GM23248 (cell line): Measurements from ENCODE around the gene ALOX5. TPM values are rescaled to one million over a fixed set of nuclear protein-coding genes. Genes with fewer than 3 reads are reported as not detected.

ENCODE experiments used
- DNase-seq: peaks from one replicate; pipeline ENCODE4 v3.0.0-alpha.2; 2015
- H2AFZ ChIP-seq: fragments of 200-600 bp; sonication (generic); 2 replicates; pipeline ENCODE4 v1.6.1; 2016; ENCODE audit warnings: antibody characterized with exemption
- H3F3A ChIP-seq: fragments of 200-600 bp; sonication (generic); 2 replicates; pipeline ENCODE4 v1.6.1; 2016; ENCODE audit warnings: mild to moderate bottlenecking, antibody characterized with exemption, mixed run types; ENCODE audit not compliant: insufficient read depth
- H3K27ac ChIP-seq: fragments of 200-600 bp; sonication (generic); 2 replicates; pipeline ENCODE4 v1.5.1; 2016; ENCODE audit warnings: mild to moderate bottlenecking
- H3K27me3 ChIP-seq: fragments of 200-600 bp; sonication (generic); replicated peaks from 2 replicates; pipeline ENCODE4 v1.6.1; 2016; ENCODE audit warnings: mild to moderate bottlenecking; ENCODE audit not compliant: insufficient read depth
- H3K36me3 ChIP-seq: fragments of 200-600 bp; sonication (generic); 2 replicates; pipeline ENCODE4 v1.6.1; 2016; ENCODE audit warnings: low read depth, mild to moderate bottlenecking
- H3K4me1 ChIP-seq: fragments of 200-600 bp; sonication (generic); 2 replicates; pipeline ENCODE4 v1.6.1; 2016; ENCODE audit warnings: mild to moderate bottlenecking; ENCODE audit not compliant: insufficient read depth
- H3K4me2 ChIP-seq: fragments of 200-600 bp; sonication (generic); one replicate; pipeline ENCODE4 v1.6.1; 2016; ENCODE audit warnings: mild to moderate bottlenecking; ENCODE audit not compliant: unreplicated experiment
- H3K4me3 ChIP-seq: fragments of 200-600 bp; sonication (generic); 2 replicates; pipeline ENCODE4 v1.5.1; 2016; ENCODE audit warnings: mild to moderate bottlenecking
- H3K79me2 ChIP-seq: fragments of 200-600 bp; sonication (generic); 2 replicates; pipeline ENCODE4 v1.6.1; 2016; ENCODE audit warnings: mild to moderate bottlenecking; ENCODE audit not compliant: insufficient read depth
- H3K9ac ChIP-seq: fragments of 200-600 bp; sonication (generic); 2 replicates; pipeline ENCODE4 v1.6.1; 2016; ENCODE audit warnings: mild to moderate bottlenecking
- H3K9me2 ChIP-seq: fragments of 200-600 bp; sonication (generic); 2 replicates; pipeline ENCODE4 v1.6.1; 2016; ENCODE audit warnings: mixed run types, mild to moderate bottlenecking, moderate library complexity; ENCODE audit not compliant: insufficient read depth
- H3K9me3 ChIP-seq: fragments of 200-600 bp; sonication (generic); one replicate; pipeline ENCODE4 v1.6.1; 2017; ENCODE audit warnings: low read depth
- H4K20me1 ChIP-seq: fragments of 200-600 bp; sonication (generic); 2 replicates; pipeline ENCODE4 v1.6.0; 2016; ENCODE audit not compliant: insufficient read depth
- EZH2 ChIP-seq: fragments of 200-600 bp; sonication (generic); IDR thresholded peaks from 2 replicates; pipeline ENCODE4 v1.6.1; 2018; ENCODE audit warnings: antibody characterized with exemption, mild to moderate bottlenecking; ENCODE audit not compliant: insufficient read depth, poor library complexity, severe bottlenecking
- EZH2phosphoT487 ChIP-seq: fragments of 200-600 bp; sonication (generic); IDR thresholded peaks from 2 replicates; pipeline ENCODE4 v1.6.1; 2018; ENCODE audit warnings: antibody characterized with exemption, moderate library complexity, mild to moderate bottlenecking, low read depth; ENCODE audit not compliant: insufficient read depth
- WGBS, 2 experiments: methylation state at CpG; one replicate each; pipeline ENCODE4 v1.1.6; 2015 to 2017; ENCODE audit warnings: low lambda C conversion rate in 2 of 2, low coverage in 1 of 2; ENCODE audit errors: missing lambda C conversion rate in 2 of 2; 5-methylcytosine and 5-hydroxymethylcytosine counted together
- in situ Hi-C: fragments of 300-500 bp; cut with MboI; formaldehyde crosslinking; loops from 2 replicates; pipeline ENCODE4 v1.15.0; 2020
- polyA plus RNA-seq: library from polyadenylated mRNA; unstranded; fragments of >200 nt; fragmentation: Nextera tagmentation; extraction: Ambion mirVana; gene quantifications from 2 replicates; pipeline ENCODE4 v1.2.1, GENCODE V29; 2016
- total RNA-seq: library from RNA; depleted of rRNA; stranded (reverse); fragments of >200 nt; shearing (Covaris generic); gene quantifications from 2 replicates; pipeline ENCODE4 v1.2.3, GENCODE V29; 2014

ALOX5 gene
- total and polyA plus RNA-seq, 2 experiments from 2014 or later, result not detected

- Histone ChIP-seq H3K9me2 (no peaks in the 10 kb centered on the region), H3F3A (no peaks in the 10 kb centered on the region), H3K9ac (no peak overlapping the region), H3K27me3 (peaks cover 24% of the 10 kb centered on the region), H3K27ac (no peak overlapping the region), H3K4me1 (no peaks in the 10 kb centered on the region), H3K4me3 (no peak overlapping the region), H3K79me2 (no peaks in the 10 kb centered on the region), H2AFZ (no peak overlapping the region), H3K9me3 (no peaks in the 10 kb centered on the region), H4K20me1 (no peaks in the 10 kb centered on the region), H3K4me2 (no peak overlapping the region), H3K36me3 (no peaks in the 10 kb centered on the region)
- in situ Hi-C loops, result no loop called here
- no peak for DNase-seq
- TF ChIP-seq EZH2 (no peak), EZH2phosphoT487 (no peak)
- WGBS, 2 experiments, result 42 to 46% methylated on average over 14 of the region's 14 CpGs
Observed at GRCh38 chr10:45379891-45380540, 6.0 kb downstream of the ALOX5 start.

GRCh38 chr10:45380903-45381620 lies 7.0 kb downstream of the ALOX5 start:
- no peaks in the 10 kb centered on the region for H3K79me2 ChIP-seq
- no peaks in the 10 kb centered on the region for H3K9me2 ChIP-seq
- H3K36me3 ChIP-seq, result no peaks in the 10 kb centered on the region
- H2AFZ ChIP-seq, result no peak overlapping the region
- no peak overlapping the region for H3K9ac ChIP-seq
- no peaks in the 10 kb centered on the region for H3K9me3 ChIP-seq
- 55 to 56% methylated on average over 8 of the region's 8 CpGs for WGBS, 2 experiments
- TF ChIP-seq EZH2, result no peak
- no peak for TF ChIP-seq EZH2phosphoT487
- no peaks in the 10 kb centered on the region for H3F3A ChIP-seq
- H3K4me3 ChIP-seq, result no peak overlapping the region
- DNase-seq, result no peak
- no peaks in the 10 kb centered on the region for H3K4me1 ChIP-seq
- H3K27ac ChIP-seq, result no peak overlapping the region
- in situ Hi-C loops, result no loop called here
- H3K4me2 ChIP-seq, result no peak overlapping the region
- H4K20me1 ChIP-seq, result no peaks in the 10 kb centered on the region
- H3K27me3 ChIP-seq, result peaks cover 14% of the 10 kb centered on the region

GRCh38 chr10:45382591-45382990 lies 8.6 kb downstream of the ALOX5 start:
- TF ChIP-seq EZH2phosphoT487 (no peak), EZH2 (no peak)
- H3K4me2 ChIP-seq, result no peak overlapping the region
- H2AFZ ChIP-seq, result no peak overlapping the region
- no peak for DNase-seq
- peaks cover 1% of the 10 kb centered on the region; the same call in 1 of the 2 replicates for H3K27me3 ChIP-seq
- no peaks in the 10 kb centered on the region for H3K36me3 ChIP-seq
- no peaks in the 10 kb centered on the region for H4K20me1 ChIP-seq
- no peak overlapping the region for H3K9ac ChIP-seq
- in situ Hi-C loops, result no loop called here
- H3K9me2 ChIP-seq, result no peaks in the 10 kb centered on the region
- H3F3A ChIP-seq, result no peaks in the 10 kb centered on the region
- H3K4me3 ChIP-seq, result no peak overlapping the region
- no peak overlapping the region for H3K27ac ChIP-seq
- no peaks in the 10 kb centered on the region for H3K79me2 ChIP-seq
- no peaks in the 10 kb centered on the region for H3K4me1 ChIP-seq
- WGBS, 2 experiments, result 61 to 63% methylated on average over 16 to 17 of the region's 17 CpGs
- H3K9me3 ChIP-seq, result no peaks in the 10 kb centered on the region

GRCh38 chr10:45383682-45384330 lies 9.8 kb downstream of the ALOX5 start:
- Histone ChIP-seq H3K9me2 (no peaks in the 10 kb centered on the region), H3K9ac (no peak overlapping the region), H3K4me2 (no peak overlapping the region), H3K9me3 (no peaks in the 10 kb centered on the region), H3K4me1 (no peaks in the 10 kb centered on the region), H3F3A (no peaks in the 10 kb centered on the region), H3K36me3 (no peaks in the 10 kb centered on the region), H3K27me3 (no peaks in the 10 kb centered on the region), H4K20me1 (no peaks in the 10 kb centered on the region), H3K79me2 (no peaks in the 10 kb centered on the region), H3K27ac (no peak overlapping the region), H2AFZ (no peak overlapping the region), H3K4me3 (no peak overlapping the region)
- WGBS, 2 experiments, result 35 to 41% methylated on average over 4 of the region's 4 CpGs
- DNase-seq, result no peak
- in situ Hi-C loops, result no loop called here
- TF ChIP-seq EZH2phosphoT487 (no peak), EZH2 (no peak)
